Stimulated activated CD8-positive, alpha-beta memory T cell treated with anti-CD3 and anti-CD28 coated beads, Interleukin-15, amount 100 ng/mL, for 48 hours (primary cell): ENCODE results near the gene PREX1.
"Not testable (repeated sequence)": the region's sequence is repeated elsewhere in the genome, so short reads cannot be mapped to it uniquely, and the experiment has no call there.

Experiments used
- DNase-seq, 2 donors: peaks; one replicate each; pipeline ENCODE4 v3.0.0-alpha.2; 2020; ENCODE audit warnings: low read depth in 2 of 2

Gene PREX1

DNA sequence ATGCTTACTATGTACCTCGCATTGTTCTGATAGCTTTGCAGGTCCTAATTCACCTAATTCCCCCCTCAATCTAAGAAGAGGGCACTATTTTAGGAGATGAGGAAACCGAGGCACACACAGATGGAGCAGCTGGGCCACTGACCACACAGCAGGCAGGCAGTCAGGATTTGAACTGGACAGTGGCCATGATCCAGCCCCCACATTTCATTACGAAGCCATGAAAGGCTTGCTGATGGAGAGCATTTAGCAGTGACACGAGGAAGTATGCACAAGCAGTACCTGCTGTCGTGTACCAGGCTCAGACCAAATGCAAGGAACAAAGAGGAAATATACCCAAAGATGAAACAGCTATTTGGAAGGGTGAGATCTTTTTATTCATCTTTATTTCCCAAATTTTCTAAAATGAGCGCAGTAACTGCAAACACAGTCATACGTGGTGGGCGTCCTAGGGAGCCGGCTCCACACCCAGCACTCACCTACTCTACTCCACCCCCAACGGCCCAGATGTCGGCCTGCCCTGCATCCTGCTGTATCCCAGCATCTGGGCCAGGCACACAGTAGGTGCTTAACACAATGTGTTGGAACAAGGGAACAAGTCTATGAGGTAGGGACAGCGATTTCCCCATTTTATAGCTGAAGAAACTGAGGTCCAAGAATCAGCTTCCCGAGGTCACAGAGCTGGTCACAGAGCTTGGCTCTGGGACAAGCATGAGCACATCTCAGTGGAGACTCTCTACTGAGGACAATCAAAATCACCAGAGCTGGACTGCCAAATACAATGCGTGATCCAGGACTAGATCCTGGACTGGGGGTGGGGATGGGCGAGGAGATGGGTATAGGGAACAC, 15.0 kb downstream of the PREX1 start:
- no peak for DNase-seq

DNA sequence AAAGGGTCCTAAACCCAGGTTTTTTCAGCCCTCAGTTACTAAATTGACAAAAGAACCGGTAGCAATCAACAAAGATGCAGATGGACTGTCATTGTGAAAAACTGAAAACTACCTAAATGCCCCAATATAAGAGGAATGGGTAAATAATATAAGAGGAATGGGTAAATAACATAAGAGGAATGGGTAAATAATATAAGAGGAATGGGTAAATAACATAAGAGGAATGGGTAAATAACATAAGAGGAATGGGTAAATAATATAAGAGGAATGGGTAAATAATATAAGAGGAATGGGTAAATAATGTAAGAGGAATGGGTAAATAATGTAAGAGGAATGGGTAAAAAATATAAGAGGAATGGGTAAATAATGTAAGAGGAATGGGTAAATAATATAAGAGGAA, 15.7 kb downstream of the PREX1 start:
- not testable (repeated sequence) for DNase-seq

DNA sequence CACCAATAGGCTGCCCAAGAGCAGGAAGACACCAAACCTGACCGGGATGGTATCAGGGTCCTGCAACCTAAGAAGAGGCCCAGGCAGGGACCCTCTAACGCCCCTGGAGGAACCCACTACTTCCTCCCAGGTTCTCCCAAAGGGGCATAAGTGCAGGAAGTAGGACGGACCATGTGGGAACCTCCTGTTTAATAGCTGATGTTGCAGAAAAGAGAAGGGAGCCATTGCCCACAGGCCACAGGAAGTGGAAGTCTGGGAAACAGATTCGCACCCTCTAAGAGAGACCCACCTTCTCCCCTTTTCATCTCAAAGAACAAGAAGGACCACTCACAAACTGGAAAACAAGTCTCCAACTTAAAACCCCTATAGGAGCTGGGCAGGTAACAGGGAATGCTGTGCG, 18.1 kb downstream of the PREX1 start:
- DNase-seq: no peak

DNA sequence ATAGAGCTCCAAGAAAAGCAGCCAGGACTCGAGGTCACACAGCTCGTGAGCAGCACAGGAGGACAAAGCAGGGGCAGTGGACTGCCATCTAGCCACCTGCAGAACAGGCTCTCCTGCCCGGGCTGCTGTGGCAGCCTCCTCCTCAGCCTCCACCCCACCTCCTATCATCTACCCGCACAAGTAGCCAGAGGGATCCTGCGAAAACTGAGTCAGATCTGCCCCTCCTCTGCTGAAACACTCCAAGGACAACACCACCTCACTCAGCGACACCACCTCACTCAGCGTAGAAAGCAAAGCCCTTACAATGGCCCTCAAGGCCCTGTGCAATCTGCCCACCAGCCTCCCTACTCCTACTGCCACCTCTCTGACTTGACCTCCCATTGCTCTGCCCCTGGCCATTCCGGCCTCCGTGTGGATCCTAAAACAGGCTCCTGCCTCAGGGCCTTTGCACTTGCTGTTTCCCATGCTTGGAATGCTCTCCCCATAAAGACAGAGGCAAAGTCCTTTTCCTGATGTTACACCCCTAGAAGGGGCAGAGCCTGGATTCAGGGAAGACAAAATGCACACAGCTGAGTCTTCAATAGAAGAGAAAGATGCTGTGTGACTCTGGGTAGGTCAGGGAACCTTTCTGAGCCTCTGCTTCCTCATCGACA, 19.3 kb downstream of the PREX1 start:
- no peak for DNase-seq

DNA sequence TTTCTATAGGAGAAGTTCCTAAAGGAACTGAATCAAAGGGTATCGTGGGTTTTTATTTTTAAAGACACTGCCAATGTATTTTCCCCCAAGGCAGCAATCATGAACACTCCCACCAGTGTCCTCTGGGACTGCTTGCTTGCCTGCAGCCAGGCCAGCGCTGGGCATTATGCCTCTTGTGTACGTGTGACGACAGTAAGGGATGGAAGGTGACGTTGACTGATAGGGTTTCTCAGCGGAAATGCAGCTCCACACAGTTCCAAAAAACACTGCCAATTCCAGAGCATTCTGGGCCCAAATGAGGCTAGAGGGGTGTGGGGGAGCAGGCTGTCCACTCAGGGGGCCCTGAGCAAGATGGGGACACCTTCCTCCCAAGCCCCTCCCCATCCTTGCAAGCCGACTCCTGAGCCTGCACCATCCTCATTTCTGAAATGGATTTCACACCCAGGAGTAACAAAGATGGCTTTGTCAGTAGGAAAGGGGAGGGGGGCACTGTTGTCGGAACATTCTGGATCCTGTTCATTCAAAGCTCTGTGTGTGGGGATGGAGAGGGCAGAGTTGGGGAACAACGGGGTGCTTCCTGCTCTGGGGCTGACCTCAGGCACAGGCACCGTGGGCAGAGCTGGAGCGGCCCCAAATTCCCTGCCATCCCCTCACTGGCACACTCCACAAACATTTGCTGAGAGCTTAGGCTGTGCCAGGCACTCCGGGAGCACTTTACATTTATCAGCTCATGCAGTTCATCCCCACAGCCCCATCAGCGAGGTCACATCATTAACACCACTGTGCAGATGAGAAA, 20.0 kb downstream of the PREX1 start:
- no peak for DNase-seq

DNA sequence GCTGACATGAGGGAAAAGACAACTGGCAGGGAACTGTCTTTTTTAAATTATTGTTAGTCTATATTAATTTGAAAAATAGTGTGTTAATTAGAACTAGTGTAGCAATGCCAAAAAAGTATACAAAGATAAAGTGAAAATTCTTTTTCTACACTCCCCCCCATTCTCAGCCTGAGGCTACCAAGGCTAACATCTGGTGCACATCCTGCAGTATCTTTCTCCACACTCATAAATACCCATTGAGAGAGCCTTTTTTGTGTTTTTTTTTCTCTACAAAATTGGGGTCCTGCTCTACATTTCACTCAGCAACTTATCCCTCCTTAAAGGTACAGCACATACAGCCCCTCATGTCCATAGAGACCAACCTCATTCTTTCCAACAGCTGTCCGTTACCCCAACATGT, 20.7 kb downstream of the PREX1 start:
- no peak for DNase-seq

DNA sequence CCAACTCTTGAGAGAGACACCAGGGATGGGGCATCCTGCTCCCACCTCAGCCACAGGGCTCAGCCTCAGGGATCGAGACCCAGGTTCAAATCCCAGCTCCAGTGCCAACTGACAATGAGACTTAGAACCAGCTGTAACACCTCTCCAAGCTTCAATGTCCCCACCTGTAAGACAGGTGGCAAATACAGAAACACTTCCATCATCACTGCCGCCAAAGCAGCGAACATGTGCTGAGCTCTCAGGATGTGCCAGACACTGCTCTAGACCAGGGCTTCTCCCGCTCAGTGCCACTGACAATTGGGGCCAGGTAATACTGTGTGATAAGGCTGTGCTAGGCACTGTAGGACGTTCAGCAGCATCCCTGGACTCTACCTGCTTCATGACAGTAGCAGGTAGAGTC, 22.1 kb downstream of the PREX1 start:
- DNase-seq: no peak

DNA sequence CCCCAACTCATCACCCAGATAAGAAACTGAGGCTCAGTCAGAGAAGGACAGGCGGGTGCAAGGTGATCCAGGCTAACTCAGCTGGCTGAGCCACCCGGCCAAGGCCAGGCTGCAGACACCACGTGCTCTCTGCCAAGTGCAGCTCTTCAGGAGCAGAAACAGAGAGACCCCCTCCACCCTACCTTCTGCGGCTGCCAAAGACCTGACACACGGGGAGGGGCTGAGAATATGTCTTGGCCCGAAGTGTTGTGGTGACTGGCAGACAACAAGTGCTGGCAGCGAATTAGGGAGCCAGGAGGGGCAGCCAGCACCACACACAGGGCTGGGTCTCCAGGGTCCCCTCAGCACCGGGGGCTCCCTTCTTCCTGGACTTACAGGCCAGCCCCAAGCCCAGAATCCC, 22.5 kb downstream of the PREX1 start:
- no peak for DNase-seq

DNA sequence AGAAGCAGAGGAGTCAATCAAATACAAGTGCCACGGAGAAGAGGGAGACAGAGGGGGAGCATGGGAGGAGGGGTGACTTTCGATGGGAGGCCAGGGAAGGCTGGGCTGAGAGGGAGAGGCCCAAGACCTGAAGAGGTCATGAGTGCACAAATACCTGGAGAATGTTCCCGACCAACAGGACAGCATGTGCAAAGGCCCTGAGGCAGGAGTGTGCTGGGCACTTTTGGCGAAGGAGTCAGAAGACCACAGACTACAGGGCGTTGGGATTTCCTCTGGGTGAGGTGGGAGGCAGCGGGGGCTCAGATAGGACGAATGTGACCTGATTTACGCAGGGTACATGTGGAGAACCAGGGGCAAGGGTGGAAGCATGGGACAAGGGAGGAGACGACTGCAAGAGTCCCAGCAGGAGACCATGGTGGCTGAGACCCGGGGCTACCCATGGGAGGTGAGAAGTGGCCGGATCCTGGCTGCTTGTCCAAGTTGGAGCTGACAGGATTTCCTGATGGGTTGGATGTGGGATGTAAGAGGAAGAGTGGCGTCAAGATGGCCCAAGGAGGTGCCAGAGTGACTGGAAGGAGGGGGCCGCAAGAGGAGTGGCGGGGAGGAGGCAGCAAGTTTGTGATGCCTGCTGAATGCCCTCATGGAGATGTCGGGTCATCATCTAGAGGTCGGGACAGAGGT, 23.4 kb downstream of the PREX1 start:
- DNase-seq: no peak

DNA sequence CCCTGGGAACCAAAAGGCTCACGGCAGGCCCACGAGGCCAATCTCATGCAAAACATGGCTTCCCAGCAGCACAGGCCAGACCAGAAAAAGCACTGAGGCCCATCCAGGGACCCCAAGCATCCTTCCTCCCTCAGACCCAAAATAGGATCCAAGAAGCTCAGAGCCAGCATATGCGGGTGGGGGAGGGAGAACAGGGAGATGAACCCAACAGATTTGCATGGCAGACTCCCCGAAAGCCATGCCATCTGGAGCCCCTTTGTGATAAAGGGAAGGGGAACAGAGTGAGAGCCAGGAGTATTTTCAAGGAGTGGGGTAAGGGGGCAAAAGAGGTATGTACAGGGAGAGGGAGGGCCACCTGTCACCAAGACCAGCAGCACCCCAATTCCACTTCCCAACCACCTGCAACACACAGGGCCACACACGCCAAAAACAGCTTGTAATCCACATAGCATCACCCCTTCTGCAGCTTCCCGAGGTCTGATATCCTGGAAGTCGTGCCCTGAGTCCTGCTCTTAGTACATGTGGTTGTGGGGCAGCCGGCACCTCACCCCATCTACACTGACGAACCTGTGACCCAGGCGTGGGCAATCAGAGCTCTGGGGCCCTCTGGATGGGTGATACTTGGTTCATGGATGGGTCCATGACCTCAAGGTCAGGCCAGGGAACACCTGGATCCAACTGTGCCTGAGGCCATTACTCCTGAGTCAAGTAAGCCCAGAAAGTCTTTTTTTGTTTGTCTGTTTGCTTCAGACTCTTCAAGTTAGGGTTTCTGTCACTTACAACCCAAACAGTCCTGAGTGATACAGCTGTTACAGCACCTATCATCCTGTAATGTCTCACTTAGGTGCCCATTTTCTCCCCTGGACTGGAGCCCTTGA, 24.4 kb downstream of the PREX1 start:
- no peak for DNase-seq

DNA sequence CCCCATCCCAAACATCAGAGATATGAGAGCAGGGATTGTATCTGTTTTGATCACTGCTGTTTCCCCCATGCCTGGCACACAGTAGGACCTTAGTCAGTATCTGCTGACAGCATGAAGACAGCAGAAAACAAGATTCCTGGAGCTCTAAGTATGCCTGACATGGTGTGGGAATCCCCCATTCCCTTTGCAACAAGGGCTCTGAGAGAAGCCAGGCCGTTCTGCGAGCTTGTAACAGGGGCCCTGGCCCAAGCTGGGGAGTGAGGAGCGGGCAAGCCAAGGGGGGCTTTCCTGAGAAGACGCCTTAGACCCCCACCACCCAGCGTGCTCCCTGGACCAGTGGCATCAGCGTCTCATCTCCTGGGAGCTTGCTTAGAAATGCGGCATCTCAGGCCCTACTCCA, 25.2 kb downstream of the PREX1 start:
- DNase-seq: no peak

DNA sequence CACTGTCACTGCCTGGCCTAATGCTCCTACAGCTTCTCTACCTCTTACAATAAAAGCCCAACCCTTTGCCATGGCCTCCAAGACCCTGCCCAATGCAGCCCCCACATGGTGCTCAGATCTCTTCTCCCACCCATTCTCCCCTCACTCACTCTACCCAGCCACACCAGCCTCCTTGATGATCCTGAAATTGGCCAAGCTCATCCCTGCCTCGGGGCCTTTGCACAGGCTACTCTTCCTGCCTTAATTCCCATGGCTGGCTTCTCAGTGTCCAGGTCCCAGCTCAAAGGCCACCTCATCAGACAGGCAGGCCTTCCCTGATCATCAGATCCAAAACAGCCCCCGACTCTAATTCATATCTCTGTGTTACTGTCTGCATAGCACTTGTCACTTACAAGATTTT, 25.6 kb downstream of the PREX1 start:
- DNase-seq: no peak

DNA sequence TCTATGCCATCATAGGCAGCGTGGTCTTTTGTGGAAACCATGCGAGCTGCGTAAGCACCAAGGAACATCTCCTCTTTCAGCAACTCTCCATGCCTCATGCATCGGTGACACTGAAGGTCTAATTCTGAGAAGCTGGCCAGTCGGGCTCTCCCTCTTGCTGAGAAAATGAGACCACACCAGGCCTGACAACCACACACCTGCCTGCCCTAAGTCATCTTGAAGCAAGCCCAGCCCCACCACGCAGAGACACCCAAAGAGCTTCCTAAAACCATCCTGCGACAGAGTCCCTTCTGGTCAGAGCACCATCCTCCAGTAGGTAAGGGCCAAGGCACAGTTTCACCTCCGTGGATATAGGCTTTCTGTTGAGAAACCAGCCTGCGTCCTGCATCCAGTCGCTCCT, 26.6 kb downstream of the PREX1 start:
- no peak for DNase-seq

DNA sequence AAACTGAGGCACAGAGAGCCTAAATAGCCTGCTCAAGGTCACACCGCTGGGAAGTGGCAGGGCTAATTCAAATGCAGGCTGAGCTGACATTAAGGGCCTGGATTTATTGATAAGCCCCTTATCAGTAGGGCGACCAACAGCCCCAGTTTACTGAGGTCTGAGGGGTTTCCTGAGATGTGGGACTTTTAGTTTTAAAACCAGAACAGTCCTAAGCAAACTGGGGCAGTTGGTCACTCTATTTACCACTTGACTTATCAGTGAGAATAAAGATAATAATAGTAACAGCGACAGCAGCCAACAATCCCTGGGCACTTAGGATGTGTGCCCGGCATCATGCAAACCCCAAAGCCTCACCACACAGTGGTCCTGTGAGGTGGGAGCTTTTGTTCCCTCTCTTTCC, 27.6 kb downstream of the PREX1 start:
- no peak for DNase-seq

DNA sequence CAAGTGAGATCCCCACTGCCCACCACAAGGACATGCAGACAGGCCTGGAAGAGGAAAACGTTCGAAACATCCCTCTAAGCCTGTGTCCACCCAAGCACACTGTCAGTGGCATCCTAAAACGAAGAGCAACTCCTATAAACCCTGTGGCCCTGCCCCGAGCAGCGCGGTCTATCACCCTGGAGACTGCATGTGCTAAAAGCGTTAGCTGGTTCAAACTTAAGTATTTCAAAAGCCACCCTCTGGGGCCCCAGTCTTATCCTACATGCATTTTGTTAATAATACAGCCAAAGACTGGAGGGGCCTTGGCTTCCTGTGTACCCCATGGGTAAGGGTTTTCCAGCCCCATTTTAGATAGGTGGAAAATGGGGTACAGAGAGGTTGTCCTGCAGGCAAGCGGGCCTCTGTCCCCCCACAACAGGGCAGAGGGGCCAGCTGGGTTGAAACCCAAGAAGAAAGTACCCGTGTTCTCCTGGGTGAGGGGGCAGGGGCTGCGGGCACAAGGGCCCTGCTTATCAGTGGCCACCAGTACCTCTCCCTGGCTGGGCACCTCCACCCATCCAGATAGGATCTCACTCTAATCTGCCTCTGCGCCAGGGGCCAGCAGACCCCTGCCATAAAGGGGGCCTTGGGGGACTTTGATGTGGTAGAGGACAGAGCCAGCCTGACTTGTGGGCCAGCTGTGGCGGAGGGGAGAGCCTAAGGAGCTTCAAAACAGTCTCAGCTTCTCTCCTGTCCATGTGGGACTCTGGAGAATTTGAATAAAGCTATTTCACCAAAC, 28.3 kb downstream of the PREX1 start:
- no peak for DNase-seq

DNA sequence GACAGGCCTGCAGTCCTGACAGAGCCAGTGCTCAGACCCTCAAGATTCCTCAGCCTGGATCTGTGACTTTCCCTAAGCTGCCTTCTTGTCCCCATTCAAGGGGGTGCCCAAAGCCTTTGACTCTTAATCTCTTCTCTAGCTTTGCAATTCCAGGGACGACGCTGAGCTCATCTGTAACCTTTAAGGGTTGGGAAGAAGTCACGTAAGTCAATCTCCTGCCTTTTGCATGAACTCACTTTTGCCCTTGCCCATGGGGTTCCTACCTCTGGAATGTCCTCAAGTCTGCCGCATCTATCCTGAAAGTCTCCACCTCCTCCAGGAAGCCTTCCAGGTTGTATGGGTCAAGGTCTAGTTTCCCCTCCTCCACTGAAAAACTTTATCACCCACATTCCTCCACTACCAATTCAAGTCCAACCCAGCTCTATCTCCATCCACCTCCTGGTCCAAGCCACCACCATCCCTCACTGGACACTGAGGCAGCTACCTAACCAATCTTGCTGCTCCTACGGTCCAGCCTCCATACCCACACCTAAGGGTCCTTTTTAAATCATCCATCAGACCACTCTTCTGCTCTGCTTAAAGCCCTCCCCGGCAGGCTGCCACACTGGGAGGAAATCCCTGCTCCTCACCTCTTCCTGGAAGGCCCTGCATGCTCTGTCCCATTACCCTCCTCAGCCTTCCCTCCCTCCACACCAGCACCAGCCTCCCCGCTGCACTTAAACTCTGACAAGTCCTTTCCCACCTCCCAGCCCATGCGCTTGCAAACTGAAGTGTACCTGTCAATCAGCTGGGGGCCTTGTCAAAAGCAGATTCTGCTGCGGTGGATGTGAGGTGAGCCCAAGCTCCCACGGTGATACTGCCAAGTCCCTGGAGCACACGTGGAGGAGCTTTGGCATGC, 29.7 kb downstream of the PREX1 start:
- no peak for DNase-seq

DNA sequence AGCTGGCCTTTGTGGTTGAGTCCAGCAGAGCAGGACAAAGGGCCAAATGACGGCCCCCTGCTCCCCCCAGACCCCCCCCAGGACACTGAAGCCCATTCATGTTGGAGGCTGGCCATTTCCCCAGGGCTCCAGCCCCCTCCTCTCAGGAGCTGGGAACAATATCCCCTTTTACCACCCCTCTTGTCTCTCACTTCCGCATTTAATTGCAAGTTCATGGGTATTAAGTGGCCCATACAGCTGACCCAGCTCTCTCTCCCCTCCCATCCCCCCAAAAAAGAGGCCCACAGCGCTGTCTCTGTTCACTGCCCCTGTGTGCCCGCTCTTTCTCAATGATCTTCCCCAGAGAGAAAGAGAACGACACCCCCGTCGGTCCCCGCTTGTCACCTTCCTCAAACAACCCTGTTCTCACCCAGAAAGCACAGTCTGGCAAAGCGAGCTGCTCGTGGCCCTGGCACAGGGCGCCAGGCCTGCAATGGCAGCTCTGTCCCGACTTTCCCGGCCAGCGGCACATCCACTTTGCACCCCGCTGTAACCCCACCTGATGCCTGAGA, 30.4 kb downstream of the PREX1 start:
- no peak for DNase-seq

DNA sequence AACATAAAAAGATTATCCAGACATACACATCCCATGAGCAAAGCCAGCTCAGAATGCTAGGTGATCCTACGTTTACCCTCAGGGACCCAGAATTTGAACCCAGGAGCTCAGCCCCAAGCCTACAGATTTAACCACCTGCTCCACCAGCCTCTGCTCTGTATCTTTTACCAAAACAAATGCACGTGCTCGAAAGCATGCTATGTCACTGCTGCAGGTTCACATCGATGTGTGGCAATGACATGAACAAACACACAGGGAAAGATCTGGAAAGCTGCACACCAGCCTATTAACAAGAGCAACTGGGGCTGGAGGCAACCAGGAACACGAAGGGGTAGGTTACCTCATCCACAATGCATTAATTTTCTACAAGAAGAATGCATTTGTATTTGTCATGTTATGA, 32.1 kb downstream of the PREX1 start:
- DNase-seq: no peak
